ENCODE measurements around the gene KCNK1. TPM values are rescaled to one million over a fixed set of nuclear protein-coding genes. Genes with fewer than 3 reads are reported as not detected.
"Not testable (repeated sequence)": the region's sequence is repeated elsewhere in the genome, so short reads cannot be mapped to it uniquely, and the experiment has no call there.

KCNK1 gene
- total and polyA plus RNA-seq, 2 of the 13 experiments (the other 11 are each of a cell fraction or from before 2014, with no cell fraction given), result not detected

GRCh38 chr1:233668725-233669294 is 54.9 kb downstream of the KCNK1 start:
- intact Hi-C loops (cut with micrococcal nuclease; ENCODE audit: unreplicated experiment) (no loop called here), in situ Hi-C loops (cut with HindIII; ENCODE audit: extremely low pct_ligation_motif_present, low pct_unique_long_range_greater_than_20kb) (no loop called here)
- no peaks in the 10 kb centered on the region for H4K20me1 ChIP-seq (ENCODE audit: insufficient read depth, low read length)
- no peak overlapping the region for H3K4me2 ChIP-seq (ENCODE audit: low read depth, low read length)
- H3K27me3 ChIP-seq (ENCODE audit: control insufficient read depth in 1 of 2, insufficient read depth in 2 of 2, low read length in 2 of 2), result no peaks in the 10 kb centered on the region
- 27% methylated on average over 7 of the region's 7 CpGs for WGBS (ENCODE audit: low lambda C conversion rate)
- H3K4me3 ChIP-seq (replicated peaks in 1 of 3; ENCODE audit: insufficient read depth in 1 of 3, low read depth in 2 of 3, low read length in 3 of 3), result no peak overlapping the region
- no peaks in the 10 kb centered on the region for H3K79me2 ChIP-seq (ENCODE audit: insufficient read depth, low read length)
- no peak overlapping the region for H3K27ac ChIP-seq (ENCODE audit: extremely low read length, insufficient read depth, low read length)
- FAIRE-seq (no peak), ATAC-seq (no peak), DNase-seq (ENCODE audit: low spot score) (no peak)
- H3K36me3 ChIP-seq (replicated peaks in 1 of 2; ENCODE audit: control insufficient read depth in 1 of 2, insufficient read depth in 2 of 2, low read length in 2 of 2), result no peaks in the 10 kb centered on the region
- no TSS peak for BruUV-seq (replicated peaks)
- peak; percentile 64 for TF ChIP-seq CREB1 (IDR thresholded peaks at IDR 0.05)
- no peak for TF ChIP-seq CREB1 (CRISPR knock-in tag; IDR thresholded peaks at IDR 0.05)
- no peak for TF ChIP-seq IKZF5 (CRISPR knock-in tag; IDR thresholded peaks at IDR 0.05)
- H3K4me1 ChIP-seq (ENCODE audit: insufficient read depth, low read length), result no peaks in the 10 kb centered on the region; the same call in 1 of the 2 replicates
- ChIA-PET CTCF (ENCODE audit: low intra/inter-chr PET ratio, low total read pairs) (no interaction called here), POLR2A (no interaction called here)
- H3K9ac ChIP-seq (ENCODE audit: insufficient read depth, low read depth, low read length), result no peak overlapping the region
- no peaks in the 10 kb centered on the region for H3K9me3 ChIP-seq (ENCODE audit: low read length)
- no peak overlapping the region for H2AFZ ChIP-seq (ENCODE audit: low read length)

DNA sequence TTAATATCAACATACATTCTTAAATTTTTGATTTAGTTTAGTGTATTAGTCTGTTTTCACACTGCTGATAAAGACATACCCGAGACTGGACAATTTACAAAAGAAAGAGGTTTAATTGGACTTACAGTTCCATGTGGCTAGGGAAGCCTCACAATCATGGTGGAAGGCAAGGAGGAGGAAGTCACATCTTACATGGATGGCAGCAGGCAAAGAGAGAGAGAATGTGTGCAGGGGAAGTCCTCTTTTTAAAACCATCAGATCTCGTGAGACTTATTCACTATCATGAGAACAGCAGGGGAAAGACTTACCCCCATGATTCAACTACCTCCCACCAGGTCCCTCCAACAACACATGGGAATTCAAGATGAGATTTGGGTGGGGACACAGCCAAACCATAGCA is 56.5 kb downstream of the KCNK1 start:
- POLR2A ChIA-PET; BruUV-seq (replicated peaks); H3K27ac ChIP-seq (ENCODE audit: extremely low read length, insufficient read depth, low read length); ATAC-seq; FAIRE-seq; H3K36me3 ChIP-seq (replicated peaks in 1 of 2; ENCODE audit: control insufficient read depth in 1 of 2, insufficient read depth in 2 of 2, low read length in 2 of 2); DNase-seq (ENCODE audit: low spot score); H3K9me3 ChIP-seq (ENCODE audit: low read length); CTCF ChIA-PET (ENCODE audit: low intra/inter-chr PET ratio, low total read pairs); intact Hi-C loops (cut with micrococcal nuclease; ENCODE audit: unreplicated experiment); H3K4me3 ChIP-seq (replicated peaks in 1 of 3; ENCODE audit: insufficient read depth in 1 of 3, low read depth in 2 of 3, low read length in 3 of 3); H3K4me2 ChIP-seq (ENCODE audit: low read depth, low read length); in situ Hi-C loops (cut with HindIII; ENCODE audit: extremely low pct_ligation_motif_present, low pct_unique_long_range_greater_than_20kb); H2AFZ ChIP-seq (ENCODE audit: low read length); H3K9ac ChIP-seq (ENCODE audit: insufficient read depth, low read depth, low read length); H3K4me1 ChIP-seq (ENCODE audit: insufficient read depth, low read length); H3K27me3 ChIP-seq (ENCODE audit: control insufficient read depth in 1 of 2, insufficient read depth in 2 of 2, low read length in 2 of 2); H3K79me2 ChIP-seq (ENCODE audit: insufficient read depth, low read length); H4K20me1 ChIP-seq (ENCODE audit: insufficient read depth, low read length): not testable (repeated sequence)
- WGBS (ENCODE audit: low lambda C conversion rate), result 0% methylated on average over 2 of the region's 2 CpGs
